ENCODE data around the gene CSTPP1. TPM values are rescaled to one million over a fixed set of nuclear protein-coding genes. Genes with fewer than 3 reads are reported as not detected.

The CSTPP1 gene
- total RNA-seq, 1 donor from 2014 or later, result 32.7 TPM

DNA sequence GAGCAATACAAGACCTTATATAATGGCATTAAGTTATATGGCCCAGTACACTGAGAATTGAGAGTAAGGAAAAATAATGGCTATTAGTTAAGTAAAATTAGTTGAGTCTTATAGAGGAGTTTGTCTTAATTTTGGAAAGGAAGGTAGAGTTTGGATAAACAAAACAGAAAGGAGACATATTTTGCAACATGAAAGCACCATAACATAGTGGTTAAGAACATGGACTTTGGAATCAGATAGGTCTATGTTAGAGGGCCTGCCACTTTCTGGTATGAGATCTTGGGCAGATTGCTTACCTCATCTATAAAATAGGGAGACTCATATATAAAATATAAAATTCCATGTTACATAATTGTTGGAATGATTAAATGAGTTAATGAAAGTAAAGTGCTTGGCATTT, 68.9 kb downstream of the CSTPP1 start:
- Histone ChIP-seq H3K36me3 (no peaks in the 10 kb centered on the region), H3K4me1 (peaks cover 35% of the 10 kb centered on the region), H2AFZ (replicated peaks) (no peak overlapping the region), H3K9me3 (ENCODE audit: low read depth) (no peaks in the 10 kb centered on the region), H3K27me3 (no peaks in the 10 kb centered on the region), H3K4me2 (no peak overlapping the region), H3K9ac (no peak overlapping the region), H3K27ac (no peak overlapping the region), H4K20me1 (ENCODE audit: low read depth) (peaks cover 25% of the 10 kb centered on the region), H3K4me3 (no peak overlapping the region), H3F3A (ENCODE audit: low read depth) (peaks cover 14% of the 10 kb centered on the region), H3K79me2 (ENCODE audit: low read depth) (peaks cover 20% of the 10 kb centered on the region)
- no peak for DNase-seq (ENCODE audit: low spot score)
- no peak for TF ChIP-seq EZH2phosphoT487 (IDR thresholded peaks at IDR 0.05)
- no peak for TF ChIP-seq CTCF (IDR thresholded peaks at IDR 0.05)
- no peak for TF ChIP-seq EZH2 (IDR thresholded peaks at IDR 0.05)
- H3K27ac Mint-ChIP-seq, result no peak overlapping the region
- H3K9me3 Mint-ChIP-seq, result peaks cover 8% of the 10 kb centered on the region
- H3K27me3 Mint-ChIP-seq (ENCODE audit: insufficient read depth, low read depth), result peaks cover 3% of the 10 kb centered on the region
- no peak overlapping the region for H3K4me3 Mint-ChIP-seq
- H3K36me3 Mint-ChIP-seq, result peaks cover 23% of the 10 kb centered on the region
- H3K4me1 Mint-ChIP-seq, result peaks cover 54% of the 10 kb centered on the region

GRCh38 chr11:47007579-47007978, 71.0 kb downstream of the CSTPP1 start:
- Histone ChIP-seq H3K4me1 (peaks cover 19% of the 10 kb centered on the region), H3K9ac (no peak overlapping the region), H3K36me3 (no peaks in the 10 kb centered on the region), H3K4me2 (no peak overlapping the region), H3K79me2 (ENCODE audit: low read depth) (peaks cover 12% of the 10 kb centered on the region), H3K27me3 (no peaks in the 10 kb centered on the region), H3K9me3 (ENCODE audit: low read depth) (no peaks in the 10 kb centered on the region), H4K20me1 (ENCODE audit: low read depth) (peaks cover 12% of the 10 kb centered on the region), H3K27ac (no peak overlapping the region), H2AFZ (replicated peaks) (no peak overlapping the region), H3K4me3 (no peak overlapping the region), H3F3A (ENCODE audit: low read depth) (no peaks in the 10 kb centered on the region)
- H3K4me1 Mint-ChIP-seq, result peaks cover 37% of the 10 kb centered on the region
- H3K27ac Mint-ChIP-seq, result no peak overlapping the region
- peaks cover 8% of the 10 kb centered on the region for H3K9me3 Mint-ChIP-seq
- no peak for DNase-seq (ENCODE audit: low spot score)
- peaks cover 3% of the 10 kb centered on the region for H3K27me3 Mint-ChIP-seq (ENCODE audit: insufficient read depth, low read depth)
- TF ChIP-seq EZH2phosphoT487 (IDR thresholded peaks at IDR 0.05) (no peak), CTCF (IDR thresholded peaks at IDR 0.05) (no peak), EZH2 (IDR thresholded peaks at IDR 0.05) (no peak)
- no peak overlapping the region for H3K4me3 Mint-ChIP-seq
- peaks cover 30% of the 10 kb centered on the region for H3K36me3 Mint-ChIP-seq

DNA sequence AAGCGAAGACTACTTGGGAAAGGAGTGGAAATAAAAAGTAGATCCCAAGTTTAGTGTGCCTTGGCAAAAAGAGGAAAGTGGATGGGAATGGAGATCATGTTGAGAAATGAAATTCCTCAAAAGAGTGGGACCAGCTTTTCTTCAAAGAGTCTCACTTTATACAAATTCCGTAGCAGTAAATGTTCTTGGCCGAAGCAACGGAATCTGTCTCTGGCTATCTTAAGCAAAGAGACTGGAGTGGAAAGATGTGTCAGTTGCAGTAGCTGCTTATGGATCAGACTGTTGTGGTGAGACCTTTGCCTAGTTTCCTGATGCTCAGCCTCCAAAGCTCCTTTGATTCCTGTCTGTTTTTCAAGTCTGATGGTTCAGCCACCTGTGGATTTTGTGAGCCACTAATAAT, 73.6 kb downstream of the CSTPP1 start:
- Histone ChIP-seq H3F3A (ENCODE audit: low read depth) (no peaks in the 10 kb centered on the region), H3K4me3 (no peak overlapping the region), H3K27ac (no peak overlapping the region), H2AFZ (replicated peaks) (no peak overlapping the region), H3K9ac (no peak overlapping the region), H4K20me1 (ENCODE audit: low read depth) (peaks cover 3% of the 10 kb centered on the region), H3K79me2 (ENCODE audit: low read depth) (peaks cover 7% of the 10 kb centered on the region), H3K9me3 (ENCODE audit: low read depth) (no peaks in the 10 kb centered on the region), H3K36me3 (no peaks in the 10 kb centered on the region), H3K27me3 (no peaks in the 10 kb centered on the region), H3K4me2 (no peak overlapping the region), H3K4me1 (peaks cover 8% of the 10 kb centered on the region)
- Mint-ChIP-seq H3K36me3 (peaks cover 34% of the 10 kb centered on the region), H3K4me1 (peaks cover 14% of the 10 kb centered on the region), H3K27ac (peak overlapping the region; percentile 13), H3K27me3 (ENCODE audit: insufficient read depth, low read depth) (peaks cover 3% of the 10 kb centered on the region), H3K9me3 (peaks cover 8% of the 10 kb centered on the region), H3K4me3 (no peak overlapping the region)
- peak; percentile 11 for DNase-seq (ENCODE audit: low spot score)
- no peak for TF ChIP-seq EZH2 (IDR thresholded peaks at IDR 0.05)
- no peak for TF ChIP-seq CTCF (IDR thresholded peaks at IDR 0.05)
- TF ChIP-seq EZH2phosphoT487 (IDR thresholded peaks at IDR 0.05), result no peak
